NCI-H345 (cell line): ENCODE measurements around the gene PCDH7.

Experiments
- DNase-seq: peaks from one replicate; lab custom pipeline; 2025; lab: John Stamatoyannopoulos, UW

Gene PCDH7, protein sequence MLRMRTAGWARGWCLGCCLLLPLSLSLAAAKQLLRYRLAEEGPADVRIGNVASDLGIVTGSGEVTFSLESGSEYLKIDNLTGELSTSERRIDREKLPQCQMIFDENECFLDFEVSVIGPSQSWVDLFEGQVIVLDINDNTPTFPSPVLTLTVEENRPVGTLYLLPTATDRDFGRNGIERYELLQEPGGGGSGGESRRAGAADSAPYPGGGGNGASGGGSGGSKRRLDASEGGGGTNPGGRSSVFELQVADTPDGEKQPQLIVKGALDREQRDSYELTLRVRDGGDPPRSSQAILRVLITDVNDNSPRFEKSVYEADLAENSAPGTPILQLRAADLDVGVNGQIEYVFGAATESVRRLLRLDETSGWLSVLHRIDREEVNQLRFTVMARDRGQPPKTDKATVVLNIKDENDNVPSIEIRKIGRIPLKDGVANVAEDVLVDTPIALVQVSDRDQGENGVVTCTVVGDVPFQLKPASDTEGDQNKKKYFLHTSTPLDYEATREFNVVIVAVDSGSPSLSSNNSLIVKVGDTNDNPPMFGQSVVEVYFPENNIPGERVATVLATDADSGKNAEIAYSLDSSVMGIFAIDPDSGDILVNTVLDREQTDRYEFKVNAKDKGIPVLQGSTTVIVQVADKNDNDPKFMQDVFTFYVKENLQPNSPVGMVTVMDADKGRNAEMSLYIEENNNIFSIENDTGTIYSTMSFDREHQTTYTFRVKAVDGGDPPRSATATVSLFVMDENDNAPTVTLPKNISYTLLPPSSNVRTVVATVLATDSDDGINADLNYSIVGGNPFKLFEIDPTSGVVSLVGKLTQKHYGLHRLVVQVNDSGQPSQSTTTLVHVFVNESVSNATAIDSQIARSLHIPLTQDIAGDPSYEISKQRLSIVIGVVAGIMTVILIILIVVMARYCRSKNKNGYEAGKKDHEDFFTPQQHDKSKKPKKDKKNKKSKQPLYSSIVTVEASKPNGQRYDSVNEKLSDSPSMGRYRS (N-terminal part only)

DNA sequence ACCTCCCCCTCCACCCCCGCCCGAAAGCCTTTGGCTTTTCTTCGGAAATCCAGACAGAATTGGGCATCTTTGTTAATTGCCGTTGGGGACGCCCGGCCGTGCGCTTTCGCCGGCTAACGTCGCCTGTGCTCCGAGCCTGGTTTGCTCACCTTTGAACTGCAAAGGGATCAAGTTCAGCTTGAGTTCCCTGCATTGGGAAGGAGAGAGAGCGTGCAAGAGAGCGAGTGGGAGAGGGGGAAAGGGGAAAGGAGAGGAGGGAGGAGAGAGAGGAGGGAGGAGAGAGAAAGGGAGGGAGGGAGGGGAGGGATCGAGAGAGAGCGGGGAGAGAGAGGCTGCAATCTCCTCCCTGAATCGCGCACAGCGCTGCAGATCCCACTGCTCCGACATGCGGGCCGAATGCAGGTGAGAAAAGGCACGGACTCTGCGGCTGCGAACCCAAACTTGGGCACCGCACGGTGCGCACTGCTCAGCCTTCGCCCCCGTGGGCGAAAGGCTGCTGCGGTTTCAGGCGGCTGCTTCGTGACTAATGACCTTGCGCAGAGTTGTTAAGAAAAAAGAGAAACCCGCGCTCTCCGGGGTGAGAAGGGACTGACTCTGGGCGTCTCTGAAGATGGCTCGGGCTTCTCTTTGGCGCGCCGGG lies at the start of gene PCDH7:
TSS of gene PCDH7 (plus strand) at position 349 of the 640 bp plus-strand sequence. CDS start 1,054 bp downstream, outside the sequence.
- peak; percentile 62 for DNase-seq

DNA sequence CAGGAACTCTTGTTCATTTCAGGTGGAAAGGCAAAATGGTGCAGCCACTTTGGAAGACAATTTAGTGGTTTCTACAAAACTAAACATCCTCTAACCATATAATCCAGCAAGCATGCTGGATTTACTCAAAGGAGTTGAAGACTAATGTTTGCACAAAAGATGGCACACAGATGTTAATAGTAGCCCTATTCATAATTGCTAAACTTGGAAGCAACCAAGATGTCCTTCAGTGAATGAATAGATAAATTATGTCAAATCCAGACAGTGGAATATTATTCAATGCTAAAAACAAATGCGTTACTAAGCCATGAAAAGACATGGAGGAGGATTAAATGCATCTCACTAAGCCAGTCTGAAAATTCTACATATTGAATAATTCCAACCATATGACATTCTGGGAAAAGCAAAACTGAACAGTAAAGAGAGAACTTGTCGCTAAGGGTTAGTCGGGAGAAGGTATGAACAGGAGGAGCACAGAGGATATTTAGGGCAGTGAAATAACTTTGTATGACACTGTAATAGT lies 48.2 kb upstream of the PCDH7 start:
- DNase-seq, result no peak

- DNase-seq, result no peak
Measured at GRCh38 chr4:30696191-30696590, 24.0 kb upstream of the PCDH7 start.

- DNase-seq, result peak; percentile 53
Measured at GRCh38 chr4:30714408-30715031, 5.6 kb upstream of the PCDH7 start.

DNA sequence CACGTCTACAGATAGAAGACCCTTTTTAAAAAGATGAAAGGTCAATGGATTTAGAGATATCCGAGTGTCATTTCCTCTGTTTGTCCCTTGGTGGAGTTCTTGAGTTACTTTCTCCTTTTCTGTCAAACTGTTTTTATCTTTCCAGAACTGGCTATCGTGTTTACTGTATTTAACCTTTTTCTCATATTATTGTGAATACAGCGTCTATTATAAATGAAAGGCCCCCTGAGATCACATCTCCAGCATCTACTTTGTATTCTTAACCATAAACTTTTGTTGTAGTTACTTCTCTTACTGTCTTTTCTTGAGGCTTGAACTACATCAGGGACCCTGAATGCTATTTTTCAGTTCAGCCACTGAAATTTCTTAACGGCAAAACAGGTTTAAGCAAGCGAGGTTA lies 4.0 kb upstream of the PCDH7 start:
- DNase-seq, result peak; percentile 1

DNA sequence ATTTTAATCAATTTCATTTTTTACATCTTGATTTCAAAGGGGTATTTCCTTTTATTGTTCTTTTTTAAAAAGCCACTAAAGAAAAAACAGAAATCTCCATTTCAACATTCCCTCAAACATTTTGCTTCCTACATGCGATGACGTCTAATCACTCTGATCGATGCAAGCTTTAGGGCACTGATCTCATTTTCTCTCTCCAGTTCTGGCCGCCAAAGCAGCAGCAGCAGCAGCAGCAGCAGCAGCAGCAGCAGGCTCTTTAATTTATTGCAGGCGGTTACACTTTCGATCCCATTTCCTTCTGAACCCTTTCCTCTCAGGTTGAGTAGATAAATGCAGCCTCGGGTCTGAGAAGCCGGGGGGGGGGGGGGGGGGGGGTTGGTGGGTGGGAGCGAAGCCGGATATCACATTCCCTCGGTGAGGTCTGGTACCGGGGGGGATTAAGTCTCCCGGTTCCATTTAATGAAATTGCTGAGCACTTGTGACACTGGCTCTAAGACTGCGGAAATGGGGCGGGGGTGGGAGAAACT lies 3.4 kb upstream of the PCDH7 start:
- DNase-seq, result peak; percentile 62

GRCh38 chr4:30717208-30718020 lies 2.8 kb upstream of the PCDH7 start:
- peak; percentile 68 for DNase-seq

DNA sequence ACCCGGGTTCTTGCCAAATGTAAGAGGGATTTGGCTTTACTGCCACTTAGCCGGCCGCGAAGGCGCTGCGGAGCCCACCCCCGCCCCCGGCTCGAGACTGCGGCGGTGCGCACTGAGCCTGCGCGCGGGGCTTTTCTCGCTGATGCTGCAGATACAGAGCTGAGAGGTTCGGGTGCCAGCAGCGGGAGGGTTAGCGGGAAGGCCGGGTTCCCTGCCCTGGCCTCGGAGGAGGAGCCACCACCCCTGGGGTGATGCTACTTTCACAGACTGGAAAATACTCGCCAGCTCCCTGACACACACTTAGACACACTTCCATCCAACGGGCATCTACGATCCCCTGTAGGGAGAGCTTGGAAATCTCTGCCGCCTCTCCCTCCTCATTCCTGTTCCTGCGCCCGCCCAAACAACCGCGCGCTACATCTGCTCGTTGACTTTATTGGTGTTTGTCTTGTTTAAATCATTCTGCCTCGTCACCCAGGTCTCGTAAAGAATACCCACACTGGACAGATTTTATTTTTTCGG lies 2.1 kb upstream of the PCDH7 start:
- peak; percentile 75 for DNase-seq

DNA sequence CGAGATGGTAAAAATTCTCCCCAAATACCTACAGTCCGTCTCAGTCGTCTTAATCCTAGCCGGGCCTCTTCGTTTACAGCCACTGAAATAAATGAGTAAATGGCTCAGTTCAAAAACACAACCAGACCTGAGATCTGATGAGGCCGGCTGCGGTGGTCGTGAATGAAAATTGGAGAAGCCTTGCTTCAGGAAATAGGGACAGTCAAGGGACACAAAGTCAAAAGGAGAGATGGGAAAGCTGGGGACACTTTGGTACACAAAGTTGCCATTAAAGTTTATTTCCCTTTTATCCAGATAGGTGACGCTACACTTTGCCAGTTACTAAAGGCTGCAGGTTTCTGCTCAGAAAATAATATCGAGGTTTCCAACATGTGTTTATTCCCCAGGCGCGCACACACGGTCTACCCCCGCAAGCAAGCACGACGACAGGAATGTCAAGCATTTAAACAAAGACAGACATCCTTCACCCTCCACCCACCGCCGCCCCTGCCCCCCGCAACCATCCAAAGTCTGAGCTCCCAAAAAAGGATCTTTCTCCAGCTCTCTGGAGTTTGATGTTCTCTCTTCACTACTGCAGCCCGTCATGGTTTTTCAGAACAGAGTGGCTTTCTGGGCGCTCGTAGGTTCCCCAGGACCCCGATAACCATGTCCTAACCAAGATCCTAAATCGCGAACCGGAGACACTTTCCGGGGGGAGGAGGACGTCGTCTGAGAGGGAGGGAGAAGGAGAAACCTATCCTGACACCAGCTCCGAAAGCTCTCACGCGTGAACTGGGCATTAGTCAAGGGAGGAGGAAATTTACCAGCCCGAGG lies 1.3 kb upstream of the PCDH7 start:
- DNase-seq, result peak; percentile 33

- DNase-seq, result peak; percentile 58
Measured at GRCh38 chr4:30719454-30720020, 632 bp upstream of the PCDH7 start.

- DNase-seq, result peak; percentile 45
Measured at GRCh38 chr4:30720661-30721184, 554 bp downstream of the PCDH7 start.

GRCh38 chr4:30721185-30722091 lies 1.3 kb downstream of the PCDH7 start:
- DNase-seq, result peak; percentile 43

DNA sequence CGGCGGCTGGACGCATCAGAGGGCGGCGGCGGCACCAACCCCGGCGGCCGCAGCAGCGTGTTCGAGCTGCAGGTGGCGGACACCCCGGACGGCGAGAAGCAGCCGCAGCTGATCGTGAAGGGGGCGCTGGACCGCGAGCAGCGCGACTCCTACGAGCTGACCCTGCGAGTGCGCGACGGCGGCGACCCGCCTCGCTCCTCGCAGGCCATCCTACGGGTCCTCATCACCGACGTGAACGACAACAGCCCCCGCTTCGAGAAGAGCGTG lies 1.9 kb downstream of the PCDH7 start:
- DNase-seq, result no peak

DNA sequence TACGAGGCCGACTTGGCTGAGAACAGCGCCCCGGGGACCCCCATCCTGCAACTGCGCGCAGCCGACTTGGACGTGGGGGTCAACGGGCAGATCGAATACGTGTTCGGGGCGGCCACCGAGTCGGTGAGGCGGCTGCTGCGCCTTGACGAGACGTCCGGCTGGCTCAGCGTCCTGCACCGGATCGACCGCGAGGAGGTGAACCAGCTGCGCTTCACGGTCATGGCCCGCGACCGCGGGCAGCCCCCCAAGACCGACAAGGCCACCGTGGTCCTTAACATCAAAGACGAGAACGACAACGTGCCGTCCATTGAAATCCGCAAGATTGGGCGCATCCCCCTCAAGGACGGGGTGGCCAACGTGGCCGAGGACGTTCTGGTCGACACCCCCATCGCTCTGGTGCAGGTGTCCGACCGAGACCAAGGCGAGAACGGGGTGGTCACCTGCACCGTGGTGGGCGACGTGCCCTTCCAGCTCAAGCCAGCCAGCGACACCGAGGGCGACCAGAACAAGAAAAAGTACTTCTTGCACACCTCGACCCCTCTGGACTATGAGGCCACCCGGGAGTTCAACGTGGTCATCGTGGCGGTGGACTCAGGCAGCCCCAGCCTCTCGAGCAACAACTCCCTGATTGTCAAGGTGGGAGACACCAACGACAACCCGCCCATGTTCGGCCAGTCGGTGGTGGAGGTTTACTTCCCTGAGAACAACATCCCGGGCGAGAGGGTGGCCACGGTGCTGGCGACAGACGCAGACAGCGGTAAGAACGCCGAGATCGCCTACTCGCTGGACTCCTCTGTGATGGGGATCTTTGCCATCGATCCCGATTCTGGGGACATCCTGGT lies 2.4 kb downstream of the PCDH7 start:
- DNase-seq, result no peak

- DNase-seq, result no peak
Measured at GRCh38 chr4:30723201-30723955, 3.2 kb downstream of the PCDH7 start.

GRCh38 chr4:30724247-30724646 lies 4.1 kb downstream of the PCDH7 start:
- no peak for DNase-seq
